SW 1271 (cell line): ENCODE measurements around the gene FOXP1.

Experiments
- DNase-seq, 2 experiments: peaks; one replicate each; lab custom pipeline; 2025; lab: John Stamatoyannopoulos, UW

FOXP1 gene

GRCh38 chr3:71240034-71240433 lies 343.5 kb downstream of the FOXP1 start:
- no peak for DNase-seq

GRCh38 chr3:71238355-71238757 lies 345.2 kb downstream of the FOXP1 start:
- no peak for DNase-seq

- DNase-seq: no peak
Observed at GRCh38 chr3:71237672-71238071, 345.9 kb downstream of the FOXP1 start.

- no peak for DNase-seq
Observed at GRCh38 chr3:71235846-71236245, 347.7 kb downstream of the FOXP1 start.

GRCh38 chr3:71232895-71233294 lies 350.6 kb downstream of the FOXP1 start:
- no peak for DNase-seq

DNA sequence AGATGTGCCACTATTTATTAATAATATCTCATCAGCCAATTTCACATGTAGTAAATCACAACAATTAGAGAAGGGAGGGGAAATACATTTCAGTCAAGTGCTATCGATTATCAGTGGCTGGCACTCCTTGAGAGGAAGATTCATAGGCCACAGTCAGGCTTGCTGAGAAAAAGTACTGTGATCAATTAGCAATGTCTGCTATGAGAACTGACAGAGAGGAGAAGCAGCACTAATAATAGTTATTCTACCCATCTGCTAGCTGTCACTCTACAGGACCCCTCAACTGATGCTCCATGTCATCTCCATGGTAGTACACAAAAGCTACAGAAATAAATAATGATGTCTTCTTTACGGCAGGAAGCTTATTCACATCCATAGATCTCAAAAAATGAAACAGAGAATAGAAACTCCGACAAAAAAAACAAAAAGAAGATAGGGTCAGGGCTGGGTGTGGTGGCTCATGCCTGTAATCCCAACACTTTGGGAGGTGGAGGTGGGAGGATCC lies 351.3 kb downstream of the FOXP1 start:
- no peak for DNase-seq

DNA sequence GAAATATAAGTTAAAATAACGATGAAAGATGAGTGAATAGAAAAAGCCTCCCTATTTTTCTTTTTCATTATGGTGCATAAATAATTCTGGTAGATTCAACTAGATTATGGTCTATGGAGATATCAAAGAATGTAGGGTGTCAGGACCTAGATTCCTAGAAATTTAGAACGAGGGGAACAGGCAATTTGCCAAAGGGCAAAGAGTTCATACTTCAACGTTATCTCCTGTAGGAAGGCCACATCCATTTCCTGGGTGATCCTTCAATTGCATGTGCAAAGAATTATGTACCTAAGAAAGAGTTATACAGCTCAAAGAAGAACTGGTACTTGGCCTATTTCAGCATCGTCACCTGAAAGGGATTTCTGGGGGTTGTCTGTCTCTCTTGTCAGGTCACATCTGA lies 351.8 kb downstream of the FOXP1 start:
- no peak for DNase-seq

DNA sequence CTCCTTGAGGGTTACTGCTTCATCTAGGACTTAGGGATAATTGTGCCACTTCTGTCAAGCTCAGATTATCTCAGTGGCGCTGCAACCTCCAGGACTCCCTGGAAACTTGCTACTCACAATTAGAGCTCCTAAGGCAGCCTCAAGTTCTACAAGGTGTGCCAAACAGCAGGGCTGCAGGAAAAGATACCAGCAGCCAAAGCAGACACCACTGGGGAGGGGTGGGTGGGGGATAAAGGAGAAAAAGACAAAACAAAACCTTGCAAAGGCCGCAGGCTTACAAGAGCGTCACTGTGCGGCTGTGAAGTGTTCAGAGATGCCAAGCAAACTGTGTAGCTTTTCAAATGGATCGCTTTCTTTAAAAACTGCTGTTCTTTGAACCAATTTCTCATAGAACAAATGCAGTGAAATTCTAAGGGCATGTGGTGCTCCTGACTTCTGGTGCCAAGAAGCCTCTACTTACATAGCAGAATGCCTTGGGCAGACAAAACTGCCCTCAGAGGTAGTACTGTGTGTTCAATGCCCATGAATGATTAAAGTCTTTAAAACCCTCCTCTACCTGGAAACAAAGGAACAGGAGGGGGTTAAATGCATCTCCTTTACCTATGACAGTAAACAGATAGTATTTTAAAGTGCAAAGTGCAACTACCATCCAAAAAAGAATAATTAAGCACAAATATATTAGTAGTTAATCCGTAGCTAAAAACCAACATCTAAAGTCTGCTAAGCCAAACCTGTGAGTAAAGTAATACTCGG lies 353.4 kb downstream of the FOXP1 start:
- DNase-seq: no peak

- DNase-seq: no peak
Observed at GRCh38 chr3:71228156-71228866, 355.2 kb downstream of the FOXP1 start.

DNA sequence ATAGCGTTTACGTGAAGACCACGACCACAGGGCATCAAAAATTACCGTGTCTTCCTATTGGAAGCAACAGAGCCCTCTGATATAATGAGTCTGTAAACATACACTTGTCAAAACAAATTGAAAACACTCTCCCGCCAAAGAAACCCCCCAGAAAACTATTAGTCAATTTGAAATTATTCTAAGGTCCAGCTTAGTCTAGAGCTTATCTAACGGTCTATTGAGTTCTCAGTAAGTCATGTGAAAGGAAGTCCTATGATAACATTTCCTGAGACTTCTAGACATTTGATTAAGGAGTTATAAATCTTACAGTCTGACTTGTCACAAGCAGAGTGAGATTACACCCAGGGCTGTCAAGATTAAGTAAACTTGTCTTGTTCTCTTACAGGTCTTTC lies 356.3 kb downstream of the FOXP1 start:
- DNase-seq: no peak

- no peak for DNase-seq
Observed at GRCh38 chr3:71226565-71227269, 356.8 kb downstream of the FOXP1 start.

- DNase-seq: no peak
Observed at GRCh38 chr3:71225951-71226564, 357.5 kb downstream of the FOXP1 start.

DNA sequence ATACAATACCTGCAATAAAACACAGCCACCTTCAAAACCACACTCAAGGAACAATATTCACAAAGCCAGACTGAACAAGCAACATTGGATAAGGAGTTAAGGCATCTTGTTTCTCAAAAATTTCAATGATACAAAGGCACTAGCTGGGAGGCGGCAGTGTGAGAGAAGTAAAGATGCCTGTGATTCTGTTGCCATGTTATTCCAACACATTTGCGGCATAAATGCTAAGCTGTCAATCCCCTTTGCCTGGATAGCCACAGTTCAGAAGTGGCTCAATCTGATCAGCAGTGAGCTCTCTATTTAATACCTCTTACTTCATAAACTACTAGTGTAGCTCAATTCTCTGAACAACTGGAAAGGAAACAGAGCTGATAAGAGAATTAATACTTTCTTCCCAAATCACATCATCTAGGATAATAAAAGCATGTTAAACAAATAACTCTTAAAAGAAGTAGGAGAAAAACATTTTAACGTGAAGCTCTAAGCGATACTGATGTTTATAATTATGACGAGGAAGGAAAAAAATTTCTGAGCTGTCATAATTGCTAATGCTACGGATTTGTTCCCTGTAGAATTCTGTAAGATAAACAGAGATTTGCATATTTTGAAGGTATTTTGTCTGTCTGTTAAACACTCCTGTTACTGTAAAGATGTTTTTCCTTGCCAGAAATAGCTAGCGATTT lies 358.4 kb downstream of the FOXP1 start:
- DNase-seq: no peak

GRCh38 chr3:71219744-71220638 lies 363.5 kb downstream of the FOXP1 start:
- no peak for DNase-seq

GRCh38 chr3:71218508-71218907 lies 365.0 kb downstream of the FOXP1 start:
- no peak for DNase-seq

- DNase-seq: no peak
Observed at GRCh38 chr3:71217640-71218222, 365.8 kb downstream of the FOXP1 start.

DNA sequence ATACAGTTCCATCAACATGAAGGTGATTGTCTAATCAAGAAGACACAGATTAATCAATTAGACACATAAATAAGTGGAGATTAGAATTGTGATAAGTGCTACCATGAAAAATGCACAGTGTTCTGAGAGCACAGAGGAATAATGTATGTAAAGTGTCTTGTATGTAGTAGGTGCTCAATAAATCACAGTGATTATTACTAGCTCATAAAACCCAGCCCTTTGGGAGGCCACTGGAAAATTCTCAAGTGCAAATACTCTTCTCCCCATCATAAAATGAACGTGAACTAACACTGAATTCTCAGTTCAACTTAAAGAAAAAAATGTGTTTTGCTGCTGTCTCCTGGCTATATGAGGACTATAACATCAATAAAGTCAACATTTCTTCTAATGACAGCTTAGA lies 368.2 kb downstream of the FOXP1 start:
- no peak for DNase-seq

DNA sequence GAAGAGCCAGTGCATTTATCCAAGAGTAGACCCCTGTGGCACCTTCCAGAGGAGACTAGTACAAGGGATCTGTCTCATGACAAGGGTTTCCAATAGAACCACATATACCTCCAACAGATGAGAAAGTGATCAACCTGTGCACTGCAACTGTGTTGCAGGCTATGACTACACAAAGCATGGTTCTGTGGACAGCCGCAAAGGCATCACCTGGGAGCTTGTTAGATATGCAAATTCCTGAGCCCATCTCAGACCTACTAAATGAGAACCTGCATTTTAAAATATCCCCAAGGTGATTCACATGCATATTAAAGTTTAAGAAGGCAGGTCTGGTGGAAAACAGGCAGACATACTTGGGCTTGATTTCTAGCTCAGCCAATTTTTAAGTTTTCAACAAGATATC lies 368.7 kb downstream of the FOXP1 start:
- no peak for DNase-seq

DNA sequence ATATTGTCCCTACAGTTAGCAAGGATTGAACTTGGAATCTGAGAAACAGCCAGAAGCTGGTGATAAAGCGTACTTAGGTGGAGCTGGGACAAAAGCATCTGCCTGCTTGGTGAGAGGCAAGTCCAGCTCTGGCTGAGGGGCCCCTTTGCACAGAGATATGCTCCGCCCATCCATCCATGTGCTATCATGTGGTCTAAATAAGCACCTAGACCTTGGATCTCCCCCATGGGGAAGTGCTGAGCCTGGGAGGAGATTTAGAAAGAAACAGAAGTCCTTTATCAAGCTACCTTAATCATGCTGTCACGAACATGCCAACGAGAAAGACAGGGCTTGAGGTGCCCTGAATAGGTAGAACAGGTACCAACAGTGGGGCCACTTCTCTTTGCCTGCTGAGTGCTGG lies 369.5 kb downstream of the FOXP1 start:
- DNase-seq: no peak

GRCh38 chr3:71211083-71211482 lies 372.4 kb downstream of the FOXP1 start:
- DNase-seq: no peak
